H1 (cell line): ENCODE measurements around the gene THAP2. TPM values are rescaled to one million over a fixed set of nuclear protein-coding genes. Genes with fewer than 3 reads are reported as not detected.

Experiments
- CTCF ChIA-PET: fragments of 300-600 bp; sonication (Branson Sonifier 250); formaldehyde crosslinking; loops from one replicate; lab custom pipeline; 2021; ENCODE audit not compliant: partially characterized antibody; lab: Charles Lee
- POLR2A ChIA-PET: fragments of 300-600 bp; sonication (Branson Sonifier 250); formaldehyde crosslinking; loops from one replicate; lab custom pipeline; 2021; ENCODE audit warnings: inconsistent platforms; ENCODE audit not compliant: partially characterized antibody; lab: Charles Lee
- DNase-seq, 2 experiments: peaks; one replicate each; pipeline versions ENCODE4 v3.0.0 to v3.0.0-alpha.2; 2010 to 2022; ENCODE audit warnings: low spot score in 2 of 2, low read depth in 1 of 2, mixed read lengths in 1 of 2
- FAIRE-seq: peaks from 2 replicates; lab custom pipeline; 2011; peaks lifted over from hg19 to GRCh38; lab: Jason Lieb, UNC
- H2AFZ ChIP-seq: 2 replicates; pipeline ENCODE4 v1.8.1; 2012; ENCODE audit warnings: low read length, inconsistent platforms
- H2AK5ac ChIP-seq: 2 replicates; pipeline ENCODE4 v1.6.1; 2013; ENCODE audit warnings: low read depth, low read length
- H2BK120ac ChIP-seq: replicated peaks from 2 replicates; pipeline ENCODE3; 2013; ENCODE audit warnings: low read depth, low read length, inconsistent platforms
- H2BK12ac ChIP-seq: 2 replicates; pipeline ENCODE4 v1.6.1; 2013; ENCODE audit warnings: low read depth, low read length
- H2BK15ac ChIP-seq: 2 replicates; pipeline ENCODE4 v1.6.1; 2013; ENCODE audit warnings: low read length
- H2BK20ac ChIP-seq: 2 replicates; pipeline ENCODE4 v1.6.1; 2013; ENCODE audit warnings: low read length
- H2BK5ac ChIP-seq: 2 replicates; pipeline ENCODE4 v1.6.1; 2013; ENCODE audit warnings: low read depth, low read length
- H3K14ac ChIP-seq: 2 replicates; pipeline ENCODE4 v1.6.1; 2013; ENCODE audit warnings: inconsistent platforms; ENCODE audit not compliant: insufficient read length
- H3K18ac ChIP-seq: 2 replicates; pipeline ENCODE4 v1.6.1; 2013; ENCODE audit warnings: low read length; ENCODE audit errors: extremely low read depth
- H3K23ac ChIP-seq: 2 replicates; pipeline ENCODE4 v1.6.1; 2013; ENCODE audit warnings: inconsistent platforms; ENCODE audit not compliant: insufficient read length
- H3K23me2 ChIP-seq: 2 replicates; pipeline ENCODE4 v1.6.1; 2013; ENCODE audit warnings: low read depth, low read length
- H3K27ac ChIP-seq: 2 replicates; pipeline ENCODE4 v1.6.1; 2011; ENCODE audit warnings: low read depth, low read length, inconsistent platforms
- H3K27me3 ChIP-seq, 4 experiments: replicated peaks in 1 of 4; 1 replicate in 1 of 4; 2 replicates in 3 of 4; pipeline versions ENCODE4 v1.6.1 to v1.8.1; 2011 to 2013; ENCODE audit warnings: low read length in 3 of 4, mild to moderate bottlenecking in 3 of 4, inconsistent platforms in 2 of 4, mixed read lengths in 2 of 4, moderate library complexity in 1 of 4; ENCODE audit not compliant: control insufficient read depth in 3 of 4, insufficient read depth in 3 of 4; ENCODE audit errors: extremely low read depth in 1 of 4
- H3K36me3 ChIP-seq, 4 experiments: 2 replicates each; pipeline versions ENCODE4 v1.6.1 to v1.8.1; 2011 to 2013; ENCODE audit warnings: mild to moderate bottlenecking in 4 of 4, low read length in 3 of 4, moderate library complexity in 2 of 4, control low read depth in 1 of 4, inconsistent platforms in 1 of 4; ENCODE audit not compliant: insufficient read depth in 4 of 4, control insufficient read depth in 2 of 4
- H3K4ac ChIP-seq: replicated peaks from 2 replicates; pipeline ENCODE3; 2013; ENCODE audit warnings: low read length, low read depth, mixed read lengths, inconsistent platforms; ENCODE audit not compliant: insufficient read length
- H3K4me1 ChIP-seq, 4 experiments: replicated peaks in 1 of 4; 1 replicate in 1 of 4; 2 replicates in 3 of 4; pipeline versions ENCODE4 v1.6.1 to v1.8.1; 2011 to 2013; ENCODE audit warnings: low read length in 3 of 4, inconsistent platforms in 2 of 4, mixed read lengths in 1 of 4; ENCODE audit not compliant: insufficient read depth in 4 of 4, control insufficient read depth in 3 of 4
- H3K4me2 ChIP-seq, 2 experiments: 2 replicates each; pipeline versions ENCODE4 v1.6.1 to v1.8.1; 2011 to 2013; ENCODE audit warnings: low read depth in 2 of 2, low read length in 2 of 2, control low read depth in 1 of 2, inconsistent platforms in 1 of 2, mild to moderate bottlenecking in 1 of 2; ENCODE audit not compliant: insufficient read depth in 1 of 2
- H3K4me3 ChIP-seq, 4 experiments: fragments of 200-600, 300-600 bp in 1 of 4; sonication (generic), shearing (Covaris generic), sonication (Bioruptor Twin) in 1 of 4; 2 replicates each; pipeline versions ENCODE4 v1.5.1 to v1.8.1; 2011 to 2016; ENCODE audit warnings: low read length in 4 of 4, low read depth in 3 of 4, control low read depth in 2 of 4, inconsistent platforms in 2 of 4, mild to moderate bottlenecking in 2 of 4, mixed read lengths in 1 of 4, moderate library complexity in 1 of 4; ENCODE audit not compliant: insufficient read depth in 2 of 4; ENCODE audit errors: extremely low read depth in 1 of 4
- H3K56ac ChIP-seq: replicated peaks from 2 replicates; pipeline ENCODE3; 2013; ENCODE audit warnings: low read depth, mild to moderate bottlenecking, mixed read lengths, low read length, inconsistent platforms; ENCODE audit not compliant: insufficient read length
- H3K79me1 ChIP-seq: 2 replicates; pipeline ENCODE4 v1.6.1; 2013; ENCODE audit warnings: low read depth, low read length, control low read depth
- H3K79me2 ChIP-seq, 2 experiments: 2 replicates each; pipeline versions ENCODE4 v1.6.1 to v1.8.1; 2012 to 2013; ENCODE audit warnings: low read length in 2 of 2, mild to moderate bottlenecking in 2 of 2, inconsistent platforms in 1 of 2; ENCODE audit not compliant: insufficient read depth in 2 of 2, control insufficient read depth in 1 of 2
- H3K9ac ChIP-seq, 4 experiments: replicated peaks in 1 of 4; 1 replicate in 1 of 4; 2 replicates in 3 of 4; pipeline versions ENCODE4 v1.6.1 to v1.8.1; 2011 to 2013; ENCODE audit warnings: low read depth in 3 of 4, low read length in 3 of 4, control low read depth in 2 of 4, mild to moderate bottlenecking in 2 of 4, moderate library complexity in 2 of 4, inconsistent platforms in 1 of 4; ENCODE audit errors: extremely low read depth in 1 of 4
- H3K9me3 ChIP-seq, 2 experiments: 2 replicates each; pipeline versions ENCODE4 v1.6.1 to v1.8.1; 2012 to 2013; ENCODE audit warnings: mild to moderate bottlenecking in 2 of 2, moderate library complexity in 2 of 2, control low read depth in 1 of 2, inconsistent platforms in 1 of 2, low read depth in 1 of 2, low read length in 1 of 2, mixed read lengths in 1 of 2; ENCODE audit not compliant: insufficient read depth in 2 of 2
- H4K20me1 ChIP-seq, 2 experiments: replicated peaks in 1 of 2; 2 replicates each; pipeline versions ENCODE3 to v1.8.1; 2011 to 2013; ENCODE audit warnings: inconsistent platforms in 2 of 2, low read length in 2 of 2, mild to moderate bottlenecking in 1 of 2; ENCODE audit not compliant: insufficient read depth in 2 of 2, control insufficient read depth in 1 of 2
- H4K5ac ChIP-seq: 2 replicates; pipeline ENCODE4 v1.6.1; 2013; ENCODE audit warnings: low read length, low read depth, mixed read lengths, inconsistent platforms; ENCODE audit not compliant: insufficient read length
- H4K8ac ChIP-seq: 2 replicates; pipeline ENCODE4 v1.8.0; 2013; ENCODE audit warnings: mild to moderate bottlenecking, moderate library complexity, low read length, inconsistent platforms; ENCODE audit not compliant: insufficient read depth; ENCODE audit errors: extremely low read depth
- H4K91ac ChIP-seq: replicated peaks from 2 replicates; pipeline ENCODE3; 2013; ENCODE audit warnings: low read length, mixed read lengths, inconsistent platforms; ENCODE audit not compliant: insufficient read length
- CHD2 ChIP-seq: IDR thresholded peaks from 2 replicates; pipeline ENCODE4 v1.6.1; 2012; ENCODE audit warnings: low read length, improper control_type of control experiment
- CREB1 ChIP-seq: IDR thresholded peaks from 2 replicates; pipeline ENCODE4 v1.6.1; 2012; ENCODE audit warnings: inconsistent platforms
- EP300 ChIP-seq, 2 experiments: IDR thresholded peaks; 1 replicate in 1 of 2; 2 replicates in 1 of 2; pipeline ENCODE4 v1.6.1; 2011 to 2012; ENCODE audit warnings: low read depth in 2 of 2, low read length in 2 of 2, mild to moderate bottlenecking in 2 of 2, borderline replicate concordance in 1 of 2, inconsistent platforms in 1 of 2, moderate library complexity in 1 of 2
- JUN ChIP-seq: IDR thresholded peaks from 2 replicates; pipeline ENCODE4 v1.6.1; 2011; ENCODE audit warnings: low read depth, mild to moderate bottlenecking, improper control_type of control experiment, low read length
- KDM4A ChIP-seq: IDR thresholded peaks from one replicate; pipeline ENCODE4 v1.7.1; 2012; ENCODE audit warnings: low read depth, mild to moderate bottlenecking, moderate library complexity, low read length, inconsistent platforms; ENCODE audit not compliant: severe bottlenecking
- SIN3A ChIP-seq, 2 experiments: IDR thresholded peaks in 1 of 2; conservative IDR thresholded peaks in 1 of 2; 2 replicates each; pipeline ENCODE4 v1.6.1; 2011 to 2012; ENCODE audit warnings: low read length in 2 of 2, improper control_type of control experiment in 1 of 2, low read depth in 1 of 2, mild to moderate bottlenecking in 1 of 2
- whole genome bisulfite sequencing, 2 experiments: shearing (Covaris generic) in 1 of 2; methylation state at CpG; one replicate each; pipeline versions ENCODE4 v1.1.6 to v1.1.7; 2013 to 2015; ENCODE audit warnings: low lambda C conversion rate in 2 of 2, mixed read lengths in 2 of 2, inconsistent platforms in 1 of 2, low coverage in 1 of 2, missing lambda C conversion rate in 1 of 2; ENCODE audit not compliant: insufficient replicate concordance in 2 of 2, insufficient coverage in 1 of 2, insufficient read length in 1 of 2; ENCODE audit errors: extremely low coverage in 1 of 2, missing lambda C conversion rate in 1 of 2; 5-methylcytosine and 5-hydroxymethylcytosine counted together
- polyA plus RNA-seq, 7 experiments: library from polyadenylated mRNA; depleted of rRNA in 3 of 7; stranded (reverse) in 5 of 7; unstranded in 2 of 7; fragments of >200 nt in 5 of 7; fragments of 200-250 nt in 2 of 7; gene quantifications; 1 replicate in 5 of 7; 2 replicates in 1 of 7; 4 replicates in 1 of 7; pipeline versions ENCODE4 v1.2.1 to v1.2.3, GENCODE V29; 2011 to 2013; ENCODE audit warnings: missing spikeins in 2 of 7, mixed read lengths in 2 of 7
- total RNA-seq: library from RNA; stranded (reverse); fragmentation: NEBNext Ultra II Directional; extraction: Animal tissue kit (Norgen Biotek cat#: 25700); gene quantifications from 2 replicates; pipeline ENCODE4 v1.2.1, GENCODE V29; 2021

Gene THAP2
- total and polyA plus RNA-seq, 2 of the 8 experiments (the other 6 are each of a cell fraction or from before 2014, with no cell fraction given): 1.8 to 5.3 TPM

- H3K79me1 ChIP-seq: no peaks in the 10 kb centered on the region
- H2AK5ac ChIP-seq: no peak overlapping the region
- H2BK12ac ChIP-seq: no peak overlapping the region
- DNase-seq (no peak), FAIRE-seq (no peak)
- ChIA-PET CTCF (no interaction called here), POLR2A (interaction anchor here (4.5 kb wide), 1 partner anchor 20 kb away, joined by 81 read pairs; the partner anchor contains the start of gene TMEM19)
- H3K18ac ChIP-seq: no peak overlapping the region
- no peak for TF ChIP-seq EP300 (IDR thresholded peaks at IDR 0.05; ENCODE audit: borderline replicate concordance in 1 of 2, low read depth in 2 of 2, low read length in 2 of 2)
- TF ChIP-seq JUN: no peak
- no peak for TF ChIP-seq CREB1
- TF ChIP-seq SIN3A (conservative IDR thresholded peaks at IDR 0.05 in 1 of 2, IDR thresholded peaks at IDR 0.05 in 1 of 2; ENCODE audit: low read depth in 1 of 2, low read length in 2 of 2): no peak
- TF ChIP-seq CHD2: no peak
- TF ChIP-seq KDM4A: no peak
- no peak overlapping the region for H3K23ac ChIP-seq
- H2BK15ac ChIP-seq: no peak overlapping the region
- no peak overlapping the region for H4K91ac ChIP-seq
- H4K20me1 ChIP-seq: peaks cover 4 to 7% of the 10 kb centered on the region in 2 experiments
- H3K36me3 ChIP-seq: no peaks in the 10 kb centered on the region; a peak in 1 of 8 replicates
- no peaks in the 10 kb centered on the region for H3K27me3 ChIP-seq
- H3K9ac ChIP-seq: no peak overlapping the region
- no peak overlapping the region for H3K27ac ChIP-seq
- H3K4me3 ChIP-seq: no peak overlapping the region
- WGBS, 2 experiments: 97% methylated on average over 5 of the region's 5 CpGs; no CpG with 5 or more reads in 1 of the 2 experiments
- no peak overlapping the region for H3K4ac ChIP-seq
- peaks cover 6% of the 10 kb centered on the region; the same call in 1 of the 2 replicates for H3K23me2 ChIP-seq
- H3K4me2 ChIP-seq: no peak overlapping the region; a peak in 1 of 4 replicates
- no peak overlapping the region for H4K5ac ChIP-seq
- H4K8ac ChIP-seq: no peak overlapping the region
- H3K4me1 ChIP-seq: no peaks in the 10 kb centered on the region; a peak in 1 of 7 replicates
- H3K14ac ChIP-seq: no peak overlapping the region
- H2BK120ac ChIP-seq: no peak overlapping the region
- no peaks in the 10 kb centered on the region for H3K9me3 ChIP-seq
- no peak overlapping the region for H3K56ac ChIP-seq
- H2AFZ ChIP-seq: no peak overlapping the region
- H2BK20ac ChIP-seq: no peak overlapping the region
- no peak overlapping the region for H2BK5ac ChIP-seq
- peaks cover 0 to 42% of the 10 kb centered on the region in 2 experiments; a peak in 3 of 4 replicates for H3K79me2 ChIP-seq
Measured at GRCh38 chr12:71666259-71666658, 2.2 kb downstream of the THAP2 start.
